Keratinocyte (primary cell): Measurements from ENCODE around the gene DAB1. TPM values are rescaled to one million over a fixed set of nuclear protein-coding genes. Genes with fewer than 3 reads are reported as not detected.

ENCODE experiments used
- DNase-seq: peaks from one replicate; pipeline ENCODE4 v3.0.0-alpha.2; 2011; ENCODE audit warnings: low read depth, missing footprints, low spot score
- FAIRE-seq: peaks from 2 replicates; lab custom pipeline; 2011; peaks lifted over from hg19 to GRCh38; lab: Jason Lieb, UNC
- H2AFZ ChIP-seq: 2 replicates; pipeline ENCODE4 v1.6.0; 2012; ENCODE audit warnings: low read length, control low read depth, inconsistent platforms; ENCODE audit not compliant: control insufficient read depth
- H3K27ac ChIP-seq: 2 replicates; pipeline ENCODE4 v1.5.1; 2011; ENCODE audit warnings: low read length; ENCODE audit not compliant: control insufficient read depth, insufficient read depth
- H3K27me3 ChIP-seq: 3 replicates; pipeline ENCODE4 v1.6.0; 2011; ENCODE audit warnings: low read length; ENCODE audit not compliant: control insufficient read depth, insufficient read depth; ENCODE audit errors: extremely low read depth
- H3K36me3 ChIP-seq, 2 experiments: 2 replicates in 1 of 2; 3 replicates in 1 of 2; pipeline ENCODE4 v1.5.1; 2011; ENCODE audit warnings: low read length in 2 of 2, mild to moderate bottlenecking in 1 of 2; ENCODE audit not compliant: control insufficient read depth in 2 of 2, insufficient read depth in 2 of 2; ENCODE audit errors: extremely low read depth in 1 of 2
- H3K4me1 ChIP-seq: 3 replicates; pipeline ENCODE4 v1.5.1; 2011; ENCODE audit warnings: low read length; ENCODE audit not compliant: control insufficient read depth, insufficient read depth; ENCODE audit errors: extremely low read depth
- H3K4me2 ChIP-seq: 3 replicates; pipeline ENCODE4 v1.6.0; 2011; ENCODE audit warnings: low read depth, low read length; ENCODE audit not compliant: control insufficient read depth, insufficient read depth; ENCODE audit errors: extremely low read depth
- H3K4me3 ChIP-seq, 3 experiments: fragments of 200-600 bp in 1 of 3; sonication (generic) in 1 of 3; 2 replicates in 2 of 3; 3 replicates in 1 of 3; pipeline ENCODE4 v1.5.1; 2011 to 2016; ENCODE audit warnings: low read length in 3 of 3, mild to moderate bottlenecking in 3 of 3, control low read depth in 2 of 3, inconsistent platforms in 1 of 3, low read depth in 1 of 3, mixed read lengths in 1 of 3, mixed run types in 1 of 3, moderate library complexity in 1 of 3; ENCODE audit not compliant: control insufficient read depth in 2 of 3, insufficient read depth in 2 of 3; ENCODE audit errors: extremely low read depth in 1 of 3
- H3K79me2 ChIP-seq: 2 replicates; pipeline ENCODE4 v1.6.0; 2012; ENCODE audit warnings: low read length; ENCODE audit not compliant: control insufficient read depth, insufficient read depth
- H3K9ac ChIP-seq: 3 replicates; pipeline ENCODE4 v1.6.0; 2011; ENCODE audit warnings: low read length; ENCODE audit not compliant: control insufficient read depth, insufficient read depth; ENCODE audit errors: extremely low read depth
- H3K9me1 ChIP-seq: 3 replicates; pipeline ENCODE4 v1.6.0; 2011; ENCODE audit warnings: low read length; ENCODE audit not compliant: control insufficient read depth, insufficient read depth; ENCODE audit errors: extremely low read depth
- H3K9me3 ChIP-seq: 2 replicates; pipeline ENCODE4 v1.5.1; 2012; ENCODE audit warnings: low read depth, low read length; ENCODE audit not compliant: control insufficient read depth
- H4K20me1 ChIP-seq: 3 replicates; pipeline ENCODE4 v1.6.0; 2011; ENCODE audit warnings: low read length; ENCODE audit not compliant: control insufficient read depth, insufficient read depth; ENCODE audit errors: extremely low read depth
- EZH2 ChIP-seq: IDR thresholded peaks from one replicate; pipeline ENCODE4 v1.6.1; 2012; ENCODE audit warnings: inconsistent platforms, mild to moderate bottlenecking, low read length, moderate library complexity
- dilution Hi-C: fragments of 300-500 bp; cut with MboI; formaldehyde crosslinking; loops from one replicate; pipeline ENCODE4 v1.7.0; 2020; ENCODE audit warnings: low sequenced_read_pairs; ENCODE audit not compliant: extremely low pct_ligation_motif_present
- polyA plus RNA-seq, 5 experiments: library from polyadenylated mRNA; depleted of rRNA in 3 of 5; stranded (reverse) in 3 of 5; stranded (forward) in 1 of 5; unstranded in 1 of 5; fragments of >200 nt; gene quantifications; 1 replicate in 1 of 5; 2 replicates in 3 of 5; 3 replicates in 1 of 5; pipeline versions ENCODE4 v1.2.1 to v1.2.3, GENCODE V29; 2011 to 2012; ENCODE audit warnings: missing spikeins in 2 of 5, low read depth in 1 of 5, low replicate concordance in 1 of 5
- TF ChIP-seq, protein P1 (sequence below), 3 experiments: IDR thresholded peaks in 1 of 3; conservative IDR thresholded peaks in 1 of 3; optimal IDR thresholded peaks in 1 of 3; 2 replicates in 2 of 3; 3 replicates in 1 of 3; pipeline versions ENCODE3 to v1.5.1; 2011; ENCODE audit warnings: low read length in 3 of 3, mild to moderate bottlenecking in 3 of 3, moderate library complexity in 2 of 3, control low read depth in 1 of 3, inconsistent platforms in 1 of 3; ENCODE audit not compliant: insufficient read depth in 2 of 3; ENCODE audit errors: extremely low read depth in 1 of 3

The DAB1 gene
- polyA plus RNA-seq, 1 donor (not counting 4 experiments of a cell fraction or from before 2014, with no cell fraction given), result 0.01 TPM

DNA sequence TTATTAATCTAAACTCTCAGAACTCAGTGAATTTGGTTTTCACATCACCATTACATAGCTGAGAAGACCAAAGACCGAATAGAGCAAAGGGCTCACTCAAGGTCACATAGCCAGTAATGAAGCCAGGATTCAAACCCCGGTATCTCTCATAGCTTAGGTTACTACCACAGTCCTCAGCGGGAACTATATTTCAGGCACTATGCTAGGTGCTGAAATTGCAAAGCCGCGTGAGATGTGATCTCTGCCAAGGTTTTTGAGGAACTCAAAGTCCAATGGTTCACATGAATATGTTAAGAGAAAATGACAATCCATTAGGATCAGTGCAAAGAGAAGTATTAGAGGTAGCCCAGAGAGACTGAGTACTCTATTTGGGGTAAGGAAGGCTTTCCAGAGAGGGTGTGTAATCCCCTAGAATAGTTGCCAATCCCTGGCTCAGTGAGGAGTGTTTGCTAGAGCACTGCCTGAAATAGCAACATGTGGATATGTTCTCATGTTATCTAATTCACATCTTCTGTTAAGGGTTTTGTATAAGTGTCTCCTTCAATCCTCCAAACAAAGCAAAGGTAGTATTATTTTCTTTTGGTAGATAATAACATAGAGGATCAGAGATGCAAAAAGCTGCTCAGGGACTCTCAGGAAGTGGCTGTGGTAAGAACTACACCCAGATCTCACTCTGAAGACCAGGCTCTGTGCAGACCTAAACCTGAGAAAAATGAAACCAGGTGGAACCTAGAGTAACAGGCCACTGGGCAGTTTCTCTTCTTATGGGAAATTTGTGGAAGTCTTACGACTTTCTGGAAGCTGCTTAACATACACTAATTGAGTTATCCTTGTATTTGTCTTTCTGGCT is 365.0 kb downstream of the DAB1 start:
- FAIRE-seq, result no peak
- H4K20me1 ChIP-seq, result no peaks in the 10 kb centered on the region

DNA sequence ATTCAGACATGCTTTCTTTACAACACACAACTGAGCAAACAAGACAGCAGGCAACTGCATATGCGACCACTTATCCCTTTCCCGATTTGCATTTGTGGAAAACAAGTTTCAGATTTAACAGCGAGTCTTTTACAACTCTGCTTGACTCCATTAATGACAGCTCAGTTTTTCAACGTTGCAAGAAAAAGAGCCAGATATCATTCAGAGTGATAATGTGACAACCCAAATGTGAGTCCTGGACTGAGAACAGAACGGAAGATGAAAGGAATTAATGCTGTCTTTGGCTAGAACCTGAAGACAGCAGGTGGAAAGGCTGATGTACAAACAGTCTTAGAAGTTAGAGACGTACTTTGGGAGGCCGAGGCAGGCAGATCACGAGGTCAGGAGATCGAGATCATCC is 375.0 kb downstream of the DAB1 start:
- Histone ChIP-seq H3K4me2 (no peak overlapping the region), H4K20me1 (no peaks in the 10 kb centered on the region), H3K9ac (no peak overlapping the region), H3K36me3 (no peaks in the 10 kb centered on the region), H3K79me2 (no peaks in the 10 kb centered on the region), H3K27me3 (no peaks in the 10 kb centered on the region), H2AFZ (no peak overlapping the region), H3K27ac (no peak overlapping the region), H3K9me1 (no peaks in the 10 kb centered on the region), H3K9me3 (no peaks in the 10 kb centered on the region), H3K4me3 (no peak overlapping the region), H3K4me1 (no peaks in the 10 kb centered on the region)
- TF ChIP-seq EZH2, result no peak
- TF ChIP-seq, protein P1, sequence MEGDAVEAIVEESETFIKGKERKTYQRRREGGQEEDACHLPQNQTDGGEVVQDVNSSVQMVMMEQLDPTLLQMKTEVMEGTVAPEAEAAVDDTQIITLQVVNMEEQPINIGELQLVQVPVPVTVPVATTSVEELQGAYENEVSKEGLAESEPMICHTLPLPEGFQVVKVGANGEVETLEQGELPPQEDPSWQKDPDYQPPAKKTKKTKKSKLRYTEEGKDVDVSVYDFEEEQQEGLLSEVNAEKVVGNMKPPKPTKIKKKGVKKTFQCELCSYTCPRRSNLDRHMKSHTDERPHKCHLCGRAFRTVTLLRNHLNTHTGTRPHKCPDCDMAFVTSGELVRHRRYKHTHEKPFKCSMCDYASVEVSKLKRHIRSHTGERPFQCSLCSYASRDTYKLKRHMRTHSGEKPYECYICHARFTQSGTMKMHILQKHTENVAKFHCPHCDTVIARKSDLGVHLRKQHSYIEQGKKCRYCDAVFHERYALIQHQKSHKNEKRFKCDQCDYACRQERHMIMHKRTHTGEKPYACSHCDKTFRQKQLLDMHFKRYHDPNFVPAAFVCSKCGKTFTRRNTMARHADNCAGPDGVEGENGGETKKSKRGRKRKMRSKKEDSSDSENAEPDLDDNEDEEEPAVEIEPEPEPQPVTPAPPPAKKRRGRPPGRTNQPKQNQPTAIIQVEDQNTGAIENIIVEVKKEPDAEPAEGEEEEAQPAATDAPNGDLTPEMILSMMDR (optimal IDR thresholded peaks at IDR 0.05 in 1 of 3, IDR thresholded peaks at IDR 0.05 in 1 of 3, conservative IDR thresholded peaks at IDR 0.05 in 1 of 3; ENCODE audit: extremely low read depth in 1 of 3, insufficient read depth in 2 of 3, low read length in 3 of 3), result no peak
- dilution Hi-C loops, result no loop called here
- no peak for DNase-seq
- FAIRE-seq, result no peak

More for the DNA sequence above, 365.0 kb downstream of the DAB1 start:
- Histone ChIP-seq H3K27me3 (no peaks in the 10 kb centered on the region), H2AFZ (no peak overlapping the region), H3K4me1 (no peaks in the 10 kb centered on the region), H3K79me2 (no peaks in the 10 kb centered on the region), H3K27ac (no peak overlapping the region), H3K4me2 (no peak overlapping the region), H3K9me1 (no peaks in the 10 kb centered on the region), H3K9ac (no peak overlapping the region), H3K36me3 (no peaks in the 10 kb centered on the region), H3K4me3 (no peak overlapping the region), H3K9me3 (no peaks in the 10 kb centered on the region)
- no peak for DNase-seq
- TF ChIP-seq, protein P1 (optimal IDR thresholded peaks at IDR 0.05 in 1 of 3, IDR thresholded peaks at IDR 0.05 in 1 of 3, conservative IDR thresholded peaks at IDR 0.05 in 1 of 3; ENCODE audit: extremely low read depth in 1 of 3, insufficient read depth in 2 of 3, low read length in 3 of 3), result no peak
- no peak for TF ChIP-seq EZH2
- dilution Hi-C loops, result no loop called here
